ENCODE measurements around the gene PTPRF.

The PTPRF gene

GRCh38 chr1:43524804-43525203, 5.9 kb upstream of the PTPRF start:
- peaks cover 0 to 4% (median 0%) of the 10 kb centered on the region in 5 donors for H3K27me3 ChIP-seq (ENCODE audit: control insufficient read depth in 5 of 5, insufficient read depth in 4 of 5, low read length in 5 of 5)
- H3K9me3 ChIP-seq (ENCODE audit: control insufficient read depth in 5 of 5, low read length in 5 of 5) = no peaks in the 10 kb centered on the region
- H3K9ac ChIP-seq (ENCODE audit: low read length in 5 of 5) = no peak overlapping the region
- no peaks in the 10 kb centered on the region for H3K36me3 ChIP-seq (ENCODE audit: control insufficient read depth in 5 of 5, insufficient read depth in 5 of 5, low read length in 5 of 5)
- no peak overlapping the region for H3K27ac ChIP-seq (ENCODE audit: low read depth, low read length)
- no peak overlapping the region for H3K4me3 ChIP-seq (ENCODE audit: low read depth in 1 of 5, low read length in 5 of 5)
- peaks cover 0 to 14% (median 10%) of the 10 kb centered on the region in 5 donors for H3K4me1 ChIP-seq (ENCODE audit: control insufficient read depth in 5 of 5, insufficient read depth in 5 of 5, low read length in 5 of 5)

DNA sequence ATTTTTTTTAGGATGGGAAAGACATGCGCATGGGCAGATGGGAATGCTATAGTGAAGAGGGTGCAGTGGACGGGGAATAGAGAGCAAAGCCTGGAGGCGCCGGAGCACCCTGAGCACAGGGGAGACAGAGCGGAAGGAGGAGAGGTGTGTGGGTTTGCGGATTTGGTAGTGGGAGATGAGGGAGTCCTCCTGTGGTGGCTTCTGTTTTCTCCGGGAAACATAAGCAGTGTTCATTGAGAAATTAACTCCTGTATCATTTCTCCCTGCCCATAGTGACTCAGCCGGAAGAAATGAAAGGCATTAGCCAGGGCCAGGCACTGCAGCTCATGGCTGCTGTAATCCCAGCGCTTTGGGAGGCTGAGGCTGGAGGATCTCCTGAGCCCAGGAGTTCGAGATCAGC, 4.7 kb upstream of the PTPRF start:
- no peaks in the 10 kb centered on the region for H3K36me3 ChIP-seq (ENCODE audit: control insufficient read depth in 5 of 5, insufficient read depth in 5 of 5, low read length in 5 of 5)
- H3K9me3 ChIP-seq (ENCODE audit: control insufficient read depth in 5 of 5, low read length in 5 of 5) = no peaks in the 10 kb centered on the region
- no peak overlapping the region for H3K4me3 ChIP-seq (ENCODE audit: low read depth in 1 of 5, low read length in 5 of 5)
- H3K4me1 ChIP-seq (ENCODE audit: control insufficient read depth in 5 of 5, insufficient read depth in 5 of 5, low read length in 5 of 5) = peaks cover 0 to 22% (median 16%) of the 10 kb centered on the region in 5 donors
- no peak overlapping the region for H3K27ac ChIP-seq (ENCODE audit: low read depth, low read length)
- peaks cover 0 to 11% (median 0%) of the 10 kb centered on the region in 5 donors for H3K27me3 ChIP-seq (ENCODE audit: control insufficient read depth in 5 of 5, insufficient read depth in 4 of 5, low read length in 5 of 5)
- H3K9ac ChIP-seq (ENCODE audit: low read length in 5 of 5) = no peak overlapping the region

DNA sequence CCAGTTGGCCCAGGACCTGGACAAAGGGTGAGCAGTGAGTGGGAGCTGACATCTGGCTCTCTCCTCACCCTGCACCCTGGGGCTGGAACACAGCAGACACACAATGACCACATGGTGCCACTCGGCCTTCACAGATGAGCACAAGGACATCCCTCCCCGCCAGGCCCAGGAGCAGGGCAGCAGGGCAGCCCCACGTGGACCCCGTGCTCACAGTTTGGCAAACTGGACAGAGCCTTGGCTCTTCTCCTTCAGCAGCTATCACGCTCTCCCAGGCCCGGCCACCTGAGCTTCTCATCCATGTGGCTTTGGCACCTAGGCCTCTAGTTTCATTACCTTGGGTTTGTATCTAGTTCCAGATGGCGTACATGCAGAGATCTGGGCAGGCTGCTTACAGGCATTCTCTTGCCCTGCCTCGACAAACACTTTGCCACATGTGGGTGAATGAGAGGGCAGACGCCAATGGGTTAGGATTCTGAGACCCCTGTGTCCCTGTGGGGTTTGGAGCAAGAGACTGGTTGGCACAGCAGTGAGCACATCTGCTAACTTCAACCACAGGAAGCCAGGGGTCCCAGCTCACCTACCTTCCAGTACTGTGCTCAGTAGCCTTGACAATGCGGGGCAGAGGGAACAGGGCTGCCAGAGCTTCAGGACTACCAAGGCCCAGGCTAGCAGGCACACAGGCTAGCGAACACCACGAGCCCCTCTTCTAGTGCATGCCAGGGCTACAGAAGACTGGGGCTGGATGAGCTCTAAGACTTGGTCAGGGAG, 3.4 kb upstream of the PTPRF start:
- no peaks in the 10 kb centered on the region for H3K36me3 ChIP-seq (ENCODE audit: control insufficient read depth in 5 of 5, insufficient read depth in 5 of 5, low read length in 5 of 5)
- no peak overlapping the region for H3K27ac ChIP-seq (ENCODE audit: low read depth, low read length)
- H3K27me3 ChIP-seq (ENCODE audit: control insufficient read depth in 5 of 5, insufficient read depth in 4 of 5, low read length in 5 of 5) = peaks cover 0 to 11% (median 0%) of the 10 kb centered on the region in 5 donors
- peaks cover 0 to 23% (median 19%) of the 10 kb centered on the region in 5 donors for H3K4me1 ChIP-seq (ENCODE audit: control insufficient read depth in 5 of 5, insufficient read depth in 5 of 5, low read length in 5 of 5)
- no peaks in the 10 kb centered on the region for H3K9me3 ChIP-seq (ENCODE audit: control insufficient read depth in 5 of 5, low read length in 5 of 5)
- H3K4me3 ChIP-seq (ENCODE audit: low read depth in 1 of 5, low read length in 5 of 5) = no peak overlapping the region
- no peak overlapping the region for H3K9ac ChIP-seq (ENCODE audit: low read length in 5 of 5)

GRCh38 chr1:43529206-43529731, 1.4 kb upstream of the PTPRF start:
- Histone ChIP-seq H3K27me3 (ENCODE audit: control insufficient read depth in 5 of 5, insufficient read depth in 4 of 5, low read length in 5 of 5) (peaks cover 0 to 8% (median 0%) of the 10 kb centered on the region in 5 donors), H3K9me3 (ENCODE audit: control insufficient read depth in 5 of 5, low read length in 5 of 5) (no peaks in the 10 kb centered on the region), H3K4me3 (ENCODE audit: low read depth in 1 of 5, low read length in 5 of 5) (no peak overlapping the region), H3K27ac (ENCODE audit: low read depth, low read length) (peak overlapping the region; percentile 81), H3K9ac (ENCODE audit: low read length in 5 of 5) (no peak overlapping the region), H3K36me3 (ENCODE audit: control insufficient read depth in 5 of 5, insufficient read depth in 5 of 5, low read length in 5 of 5) (no peaks in the 10 kb centered on the region), H3K4me1 (ENCODE audit: control insufficient read depth in 5 of 5, insufficient read depth in 5 of 5, low read length in 5 of 5) (peaks cover 0 to 40% (median 30%) of the 10 kb centered on the region in 5 donors)

GRCh38 chr1:43531107-43531905, 623 bp downstream of the PTPRF start:
- Histone ChIP-seq H3K9me3 (ENCODE audit: control insufficient read depth in 5 of 5, low read length in 5 of 5) (no peaks in the 10 kb centered on the region), H3K36me3 (ENCODE audit: control insufficient read depth in 5 of 5, insufficient read depth in 5 of 5, low read length in 5 of 5) (no peaks in the 10 kb centered on the region), H3K27me3 (ENCODE audit: control insufficient read depth in 5 of 5, insufficient read depth in 4 of 5, low read length in 5 of 5) (peaks cover 0 to 8% (median 0%) of the 10 kb centered on the region in 5 donors), H3K9ac (ENCODE audit: low read length in 5 of 5) (peak overlapping the region in 4 of 5 donors; percentile 33 to 82 (median 50)), H3K4me1 (ENCODE audit: control insufficient read depth in 5 of 5, insufficient read depth in 5 of 5, low read length in 5 of 5) (peaks cover 0 to 61% (median 45%) of the 10 kb centered on the region in 5 donors), H3K27ac (ENCODE audit: low read depth, low read length) (peak overlapping the region; percentile 81), H3K4me3 (ENCODE audit: low read depth in 1 of 5, low read length in 5 of 5) (peak overlapping the region; percentile 68 to 85 (median 76))

DNA sequence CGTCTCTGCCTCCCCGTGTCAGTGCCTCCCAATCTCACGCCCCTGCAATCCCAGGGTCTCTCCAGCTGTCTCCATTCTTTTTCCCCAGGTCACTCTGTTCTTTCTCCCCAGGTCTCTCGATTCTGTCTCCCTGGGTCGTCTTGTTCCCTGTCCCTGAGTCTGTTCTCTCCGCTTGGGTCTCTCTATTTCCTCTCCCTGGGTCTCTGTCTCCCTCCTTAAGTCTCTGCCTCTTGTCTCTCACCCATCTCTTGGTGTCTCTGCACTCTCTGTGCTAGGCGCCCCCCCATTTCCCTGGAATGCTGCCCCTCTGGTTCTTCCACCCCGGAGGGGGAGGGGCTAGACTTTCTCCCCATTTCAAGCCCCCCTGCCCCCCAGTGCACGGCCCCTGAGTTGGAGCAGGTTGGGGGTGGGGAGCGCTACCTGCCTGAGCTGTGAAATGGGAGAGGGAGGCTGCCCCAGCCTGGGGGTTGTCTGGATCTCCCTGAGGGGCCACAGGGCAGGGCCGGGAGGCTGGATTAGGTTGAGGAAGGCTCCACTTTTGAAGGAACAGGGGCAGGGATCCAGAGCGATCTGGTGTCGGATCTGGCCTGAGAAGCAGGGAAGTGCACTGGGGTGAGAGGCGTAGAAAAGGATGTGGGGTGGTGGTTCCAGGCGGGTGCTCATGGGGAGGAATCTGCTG, 1.4 kb downstream of the PTPRF start:
- Histone ChIP-seq H3K27me3 (ENCODE audit: control insufficient read depth in 5 of 5, insufficient read depth in 4 of 5, low read length in 5 of 5) (peaks cover 0 to 8% (median 0%) of the 10 kb centered on the region in 5 donors), H3K27ac (ENCODE audit: low read depth, low read length) (peak overlapping the region; percentile 76), H3K9me3 (ENCODE audit: control insufficient read depth in 5 of 5, low read length in 5 of 5) (no peaks in the 10 kb centered on the region), H3K36me3 (ENCODE audit: control insufficient read depth in 5 of 5, insufficient read depth in 5 of 5, low read length in 5 of 5) (no peaks in the 10 kb centered on the region), H3K4me1 (ENCODE audit: control insufficient read depth in 5 of 5, insufficient read depth in 5 of 5, low read length in 5 of 5) (peaks cover 0 to 68% (median 50%) of the 10 kb centered on the region in 5 donors), H3K4me3 (ENCODE audit: low read depth in 1 of 5, low read length in 5 of 5) (peak overlapping the region; percentile 68 to 85 (median 76)), H3K9ac (ENCODE audit: low read length in 5 of 5) (peak overlapping the region in 4 of 5 donors; percentile 33 to 82 (median 50))

DNA sequence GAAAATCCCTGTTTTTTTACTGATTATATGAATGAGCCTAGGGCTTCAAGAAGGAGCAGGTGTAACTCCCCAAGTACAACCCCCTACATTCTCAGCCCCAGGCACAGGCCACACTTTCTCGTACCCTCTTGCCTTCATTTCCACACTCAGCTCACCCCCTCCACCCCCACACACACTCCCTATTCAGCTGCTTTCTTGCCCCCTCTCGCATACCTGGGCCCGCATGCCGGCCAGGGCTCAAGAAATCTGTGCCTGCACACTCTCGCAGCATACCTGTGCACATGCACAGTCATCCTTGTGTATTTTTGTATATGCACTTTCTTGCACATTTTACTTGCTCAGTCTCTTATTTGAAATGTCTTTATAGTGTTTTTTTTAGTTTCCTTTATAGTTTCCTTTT, 2.0 kb downstream of the PTPRF start:
- Histone ChIP-seq H3K27me3 (ENCODE audit: control insufficient read depth in 5 of 5, insufficient read depth in 4 of 5, low read length in 5 of 5) (peaks cover 0 to 8% (median 0%) of the 10 kb centered on the region in 5 donors), H3K9ac (ENCODE audit: low read length in 5 of 5) (peak overlapping the region in 2 of 5 donors; percentile 33 to 82), H3K9me3 (ENCODE audit: control insufficient read depth in 5 of 5, low read length in 5 of 5) (no peaks in the 10 kb centered on the region), H3K36me3 (ENCODE audit: control insufficient read depth in 5 of 5, insufficient read depth in 5 of 5, low read length in 5 of 5) (no peaks in the 10 kb centered on the region), H3K4me3 (ENCODE audit: low read depth in 1 of 5, low read length in 5 of 5) (peak overlapping the region in 4 of 5 donors; percentile 69 to 80 (median 74)), H3K27ac (ENCODE audit: low read depth, low read length) (peak overlapping the region; percentile 76), H3K4me1 (ENCODE audit: control insufficient read depth in 5 of 5, insufficient read depth in 5 of 5, low read length in 5 of 5) (peaks cover 0 to 74% (median 50%) of the 10 kb centered on the region in 5 donors)

DNA sequence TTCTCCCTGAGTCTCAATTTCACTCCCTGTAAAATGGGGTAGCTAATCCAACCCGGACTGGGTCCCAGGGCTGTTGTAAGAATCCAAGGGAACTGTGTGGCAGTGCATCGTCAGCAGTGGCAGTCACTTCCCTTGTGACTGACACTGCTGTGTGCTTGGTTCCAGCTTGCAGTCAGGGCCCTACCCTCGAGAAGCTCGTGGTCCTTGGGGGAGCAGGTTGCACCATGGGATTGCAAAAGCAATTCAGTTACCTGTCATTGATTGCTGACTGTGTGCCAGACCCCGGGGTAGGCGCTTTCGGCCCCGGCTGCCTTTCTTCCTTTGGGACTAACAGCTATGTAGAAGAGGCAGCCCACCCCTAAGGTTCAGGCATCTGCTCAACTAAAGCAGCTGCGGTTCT, 2.9 kb downstream of the PTPRF start:
- Histone ChIP-seq H3K9ac (ENCODE audit: low read length in 5 of 5) (peak overlapping the region in 1 of 5 donors; percentile 3), H3K4me3 (ENCODE audit: low read depth in 1 of 5, low read length in 5 of 5) (peak overlapping the region in 2 of 5 donors; percentile 10 to 71), H3K27me3 (ENCODE audit: control insufficient read depth in 5 of 5, insufficient read depth in 4 of 5, low read length in 5 of 5) (peaks cover 0 to 8% (median 0%) of the 10 kb centered on the region in 5 donors), H3K27ac (ENCODE audit: low read depth, low read length) (peak overlapping the region; percentile 12), H3K4me1 (ENCODE audit: control insufficient read depth in 5 of 5, insufficient read depth in 5 of 5, low read length in 5 of 5) (peaks cover 0 to 76% (median 50%) of the 10 kb centered on the region in 5 donors), H3K9me3 (ENCODE audit: control insufficient read depth in 5 of 5, low read length in 5 of 5) (no peaks in the 10 kb centered on the region), H3K36me3 (ENCODE audit: control insufficient read depth in 5 of 5, insufficient read depth in 5 of 5, low read length in 5 of 5) (peaks cover 0 to 6% (median 4%) of the 10 kb centered on the region in 5 donors)

GRCh38 chr1:43534256-43534655, 3.6 kb downstream of the PTPRF start:
- no peak overlapping the region for H3K27ac ChIP-seq (ENCODE audit: low read depth, low read length)
- peaks cover 0 to 11% (median 9%) of the 10 kb centered on the region in 5 donors for H3K36me3 ChIP-seq (ENCODE audit: control insufficient read depth in 5 of 5, insufficient read depth in 5 of 5, low read length in 5 of 5)
- H3K9ac ChIP-seq (ENCODE audit: low read length in 5 of 5) = peak overlapping the region in 1 of 5 donors; percentile 8
- H3K4me1 ChIP-seq (ENCODE audit: control insufficient read depth in 5 of 5, insufficient read depth in 5 of 5, low read length in 5 of 5) = peaks cover 0 to 81% (median 50%) of the 10 kb centered on the region in 5 donors
- peak overlapping the region in 1 of 5 donors; percentile 1 for H3K4me3 ChIP-seq (ENCODE audit: low read depth in 1 of 5, low read length in 5 of 5)
- peaks cover 0 to 8% (median 0%) of the 10 kb centered on the region in 5 donors for H3K27me3 ChIP-seq (ENCODE audit: control insufficient read depth in 5 of 5, insufficient read depth in 4 of 5, low read length in 5 of 5)
- H3K9me3 ChIP-seq (ENCODE audit: control insufficient read depth in 5 of 5, low read length in 5 of 5) = no peaks in the 10 kb centered on the region
